Muscle of leg (tissue), 11 donors: ENCODE results near the gene FREM2. TPM values are rescaled to one million over a fixed set of nuclear protein-coding genes. Genes with fewer than 3 reads are reported as not detected.
A peak's percentile ranks its signal among the peaks of the same experiment; 100 is the strongest.

Experiments
- DNase-seq: peaks from one replicate; pipeline ENCODE4 v3.0.0; 2013
- H3K27ac ChIP-seq: one replicate; pipeline ENCODE4 v1.5.1; 2013; ENCODE audit warnings: mild to moderate bottlenecking, low read length, control low read depth
- H3K27me3 ChIP-seq: one replicate; pipeline ENCODE4 v1.6.1; 2013; ENCODE audit warnings: low read length; ENCODE audit not compliant: control insufficient read depth, insufficient read depth
- H3K36me3 ChIP-seq: one replicate; pipeline ENCODE4 v1.6.1; 2013; ENCODE audit warnings: low read length; ENCODE audit not compliant: control insufficient read depth, insufficient read depth
- H3K4me1 ChIP-seq: one replicate; pipeline ENCODE4 v1.6.1; 2013; ENCODE audit warnings: low read length; ENCODE audit not compliant: control insufficient read depth, insufficient read depth
- H3K4me3 ChIP-seq: one replicate; pipeline ENCODE4 v1.5.1; 2013; ENCODE audit warnings: low read length, control low read depth
- H3K9me3 ChIP-seq: replicated peaks from 2 replicates; pipeline ENCODE4 v1.6.1; 2013; ENCODE audit warnings: low read depth, low read length; ENCODE audit not compliant: control insufficient read depth
- WGBS: methylation state at CpG from one replicate; pipeline ENCODE4 v1.1.5; 2013; ENCODE audit warnings: missing lambda C conversion rate; ENCODE audit not compliant: insufficient coverage; 5-methylcytosine and 5-hydroxymethylcytosine counted together
- polyA plus RNA-seq, 8 donors: library from polyadenylated mRNA; unstranded; fragments of 120-200 nt; gene quantifications; one replicate each; pipeline versions ENCODE4 v1.2.1 to v1.2.3, GENCODE V29; 2013; ENCODE audit warnings: inconsistent platforms in 1 of 8, low replicate concordance in 1 of 8; ENCODE audit not compliant: insufficient read length in 8 of 8, insufficient read depth in 1 of 8
- total RNA-seq: library from RNA; stranded (reverse); fragments of 120-200 nt; gene quantifications from one replicate; pipeline ENCODE4 v1.2.4, GENCODE V29; 2013

Gene FREM2
- total and polyA plus RNA-seq, 9 donors = 4.0 to 18.0 (median 8.5) TPM

DNA sequence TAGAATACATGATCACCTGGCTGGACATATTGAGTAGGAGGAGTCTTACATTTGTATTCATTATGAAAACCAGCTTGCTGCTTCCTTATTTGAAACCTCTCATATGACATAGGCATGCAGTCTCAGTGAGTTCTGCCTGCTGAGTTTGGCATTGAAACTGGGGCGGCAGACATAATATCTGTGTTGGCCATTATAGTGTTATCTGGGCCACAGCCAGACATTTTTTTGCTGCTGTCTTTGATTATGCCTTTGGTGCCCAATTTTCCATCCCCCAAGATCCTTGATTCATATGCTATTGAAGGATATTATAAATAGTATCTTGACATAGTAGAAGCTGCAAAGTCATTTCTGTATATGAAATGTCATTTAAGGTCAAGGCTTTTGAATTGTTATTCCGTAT lies 15.8 kb downstream of the FREM2 start:
- no peaks in the 10 kb centered on the region for H3K9me3 ChIP-seq
- H3K4me3 ChIP-seq = no peak overlapping the region
- peaks cover 2% of the 10 kb centered on the region for H3K4me1 ChIP-seq
- no peaks in the 10 kb centered on the region for H3K27me3 ChIP-seq
- no peak overlapping the region for H3K27ac ChIP-seq
- DNase-seq = peak; percentile 28
- WGBS = no CpG with 5 or more reads among the region's 2 CpGs
- H3K36me3 ChIP-seq = no peaks in the 10 kb centered on the region

- no CpG with 5 or more reads among the region's 1 CpG for WGBS
- H3K27ac ChIP-seq = no peak overlapping the region
- DNase-seq = no peak
- H3K9me3 ChIP-seq = no peaks in the 10 kb centered on the region
- H3K4me3 ChIP-seq = no peak overlapping the region
- peaks cover 2% of the 10 kb centered on the region for H3K4me1 ChIP-seq
- no peaks in the 10 kb centered on the region for H3K27me3 ChIP-seq
- no peaks in the 10 kb centered on the region for H3K36me3 ChIP-seq
Observed at GRCh38 chr13:38703255-38703654, 16.4 kb downstream of the FREM2 start.

- H3K27me3 ChIP-seq = no peaks in the 10 kb centered on the region
- no peak overlapping the region for H3K27ac ChIP-seq
- H3K36me3 ChIP-seq = no peaks in the 10 kb centered on the region
- peaks cover 2% of the 10 kb centered on the region for H3K4me1 ChIP-seq
- WGBS = no CpG with 5 or more reads among the region's 5 CpGs
- no peaks in the 10 kb centered on the region for H3K9me3 ChIP-seq
- no peak overlapping the region for H3K4me3 ChIP-seq
- DNase-seq = no peak
Observed at GRCh38 chr13:38705365-38705764, 18.5 kb downstream of the FREM2 start.

- WGBS = 20% methylated on average over 1 of the region's 3 CpGs
- H3K9me3 ChIP-seq = no peaks in the 10 kb centered on the region
- H3K27ac ChIP-seq = no peak overlapping the region
- no peaks in the 10 kb centered on the region for H3K36me3 ChIP-seq
- no peaks in the 10 kb centered on the region for H3K27me3 ChIP-seq
- no peak overlapping the region for H3K4me3 ChIP-seq
- no peak for DNase-seq
- peaks cover 2% of the 10 kb centered on the region for H3K4me1 ChIP-seq
Observed at GRCh38 chr13:38707460-38707859, 20.6 kb downstream of the FREM2 start.

DNA sequence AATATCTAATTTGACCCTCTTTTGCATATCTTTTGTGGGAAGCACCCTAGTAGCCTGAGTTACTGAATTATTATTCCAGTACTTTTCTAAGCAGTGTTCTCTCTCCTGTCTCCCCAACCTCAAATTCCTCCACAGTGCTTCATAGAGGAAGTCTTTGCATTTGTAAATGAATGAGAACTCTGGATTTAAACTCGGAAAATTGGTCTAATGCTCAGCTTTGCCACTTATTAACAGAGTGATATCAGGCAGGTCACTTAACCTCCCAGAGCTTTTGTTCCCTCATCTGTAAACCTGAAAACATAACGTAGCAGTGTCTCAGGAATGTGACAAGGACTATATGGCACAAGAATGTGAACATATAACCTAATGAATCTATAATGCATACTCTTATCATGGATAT lies 26.2 kb downstream of the FREM2 start:
- Histone ChIP-seq H3K9me3 (no peaks in the 10 kb centered on the region), H3K36me3 (no peaks in the 10 kb centered on the region), H3K27ac (no peak overlapping the region), H3K4me1 (no peaks in the 10 kb centered on the region), H3K4me3 (no peak overlapping the region), H3K27me3 (no peaks in the 10 kb centered on the region)
- DNase-seq = no peak
- no CpG with 5 or more reads among the region's 2 CpGs for WGBS

DNA sequence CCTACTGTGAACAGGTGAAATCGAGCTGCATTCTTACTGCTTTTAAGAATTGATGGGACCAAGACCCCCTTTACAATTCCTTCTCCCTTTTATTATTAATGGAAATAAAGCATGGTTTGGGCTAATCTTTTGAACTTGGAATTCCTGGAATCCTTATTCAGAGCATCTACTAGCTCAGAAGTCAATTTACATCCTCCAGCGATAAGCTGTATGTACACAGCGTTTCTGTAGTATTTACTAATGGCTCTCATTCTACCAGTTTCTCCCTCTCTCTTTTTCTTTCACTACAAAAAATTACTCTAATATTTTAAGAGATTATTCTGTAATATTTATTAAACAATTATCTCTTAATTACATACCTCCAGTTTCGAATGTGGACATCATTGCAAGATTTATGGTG lies 31.5 kb downstream of the FREM2 start:
- no peak overlapping the region for H3K27ac ChIP-seq
- WGBS = no CpG with 5 or more reads among the region's 4 CpGs
- DNase-seq = no peak
- H3K27me3 ChIP-seq = no peaks in the 10 kb centered on the region
- H3K4me3 ChIP-seq = no peak overlapping the region
- no peaks in the 10 kb centered on the region for H3K4me1 ChIP-seq
- H3K9me3 ChIP-seq = no peaks in the 10 kb centered on the region
- no peaks in the 10 kb centered on the region for H3K36me3 ChIP-seq

DNA sequence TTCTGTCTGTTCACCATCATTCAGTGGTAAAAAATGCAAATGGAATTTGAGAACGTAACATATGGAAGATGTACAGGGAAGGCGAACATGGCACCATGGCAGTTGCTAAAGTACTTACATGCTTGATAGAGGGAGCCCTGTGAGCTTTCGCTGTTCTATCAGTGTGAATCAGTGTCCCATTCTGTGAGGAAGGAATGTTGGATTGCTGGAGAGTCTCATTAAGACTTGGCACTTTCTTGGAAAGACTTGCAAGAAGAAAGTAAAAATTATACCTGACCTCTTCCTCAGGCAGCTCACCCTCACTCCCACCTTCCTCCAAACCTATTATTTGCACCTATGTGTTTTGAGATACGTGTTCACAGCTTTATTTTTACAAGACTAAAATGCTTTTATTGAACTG lies 43.5 kb downstream of the FREM2 start:
- H3K27me3 ChIP-seq = no peaks in the 10 kb centered on the region
- no peak for DNase-seq
- H3K4me1 ChIP-seq = peaks cover 3% of the 10 kb centered on the region
- no peak overlapping the region for H3K4me3 ChIP-seq
- no peaks in the 10 kb centered on the region for H3K9me3 ChIP-seq
- H3K27ac ChIP-seq = no peak overlapping the region
- H3K36me3 ChIP-seq = no peaks in the 10 kb centered on the region
- 75% methylated on average over 2 of the region's 4 CpGs for WGBS

DNA sequence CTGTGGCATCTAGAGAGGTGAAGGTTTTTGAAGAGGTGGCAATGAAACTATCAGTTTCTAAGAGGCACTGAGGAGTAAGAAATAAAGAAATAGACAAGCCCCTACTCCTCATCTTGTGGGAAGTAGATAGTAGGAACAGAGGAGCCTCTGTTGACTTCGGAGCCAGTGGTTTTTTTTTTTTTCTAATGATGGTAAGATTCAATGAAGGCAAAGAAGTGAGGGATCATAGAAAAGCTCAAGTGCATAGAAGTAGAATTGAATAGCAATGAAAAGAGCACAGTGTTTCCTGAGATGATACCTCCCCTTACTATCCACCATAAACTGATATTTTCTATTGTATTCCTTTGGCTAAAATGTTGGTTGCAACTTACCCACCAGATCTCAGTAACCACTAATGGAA lies 46.3 kb downstream of the FREM2 start:
- no peaks in the 10 kb centered on the region for H3K9me3 ChIP-seq
- H3K4me1 ChIP-seq = no peaks in the 10 kb centered on the region
- H3K27ac ChIP-seq = no peak overlapping the region
- H3K4me3 ChIP-seq = no peak overlapping the region
- DNase-seq = no peak
- WGBS = no CpG with 5 or more reads among the region's 1 CpG
- no peaks in the 10 kb centered on the region for H3K27me3 ChIP-seq
- H3K36me3 ChIP-seq = no peaks in the 10 kb centered on the region

- no peaks in the 10 kb centered on the region for H3K27me3 ChIP-seq
- H3K9me3 ChIP-seq = no peaks in the 10 kb centered on the region
- no peak for DNase-seq
- no peak overlapping the region for H3K27ac ChIP-seq
- H3K4me1 ChIP-seq = no peaks in the 10 kb centered on the region
- no peak overlapping the region for H3K4me3 ChIP-seq
- 71% methylated on average over 1 of the region's 6 CpGs for WGBS
- H3K36me3 ChIP-seq = no peaks in the 10 kb centered on the region
Observed at GRCh38 chr13:38735665-38736440, 49.0 kb downstream of the FREM2 start.

DNA sequence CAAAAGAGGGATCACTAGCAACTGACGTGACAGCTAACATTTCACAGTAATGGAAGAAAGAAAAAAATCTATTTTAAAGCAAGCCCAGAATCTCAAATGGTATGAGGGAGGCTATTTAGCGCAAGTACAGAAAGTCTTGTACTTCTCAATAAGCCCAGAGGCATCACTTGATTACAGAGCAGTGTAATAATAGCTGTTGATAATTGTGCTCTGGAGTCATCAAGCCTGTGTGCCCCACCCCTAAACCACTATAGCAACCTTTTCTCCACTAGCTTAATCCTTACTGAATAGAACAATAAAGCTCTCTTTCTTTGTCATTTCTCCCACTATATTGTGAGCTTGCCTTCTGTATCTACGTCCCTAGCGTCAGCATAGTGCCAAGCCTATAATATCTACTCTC lies 56.6 kb downstream of the FREM2 start:
- H3K36me3 ChIP-seq = no peaks in the 10 kb centered on the region
- H3K27ac ChIP-seq = no peak overlapping the region
- DNase-seq = no peak
- H3K9me3 ChIP-seq = no peaks in the 10 kb centered on the region
- WGBS = no CpG with 5 or more reads among the region's 4 CpGs
- no peaks in the 10 kb centered on the region for H3K27me3 ChIP-seq
- H3K4me3 ChIP-seq = no peak overlapping the region
- H3K4me1 ChIP-seq = no peaks in the 10 kb centered on the region

- H3K9me3 ChIP-seq = no peaks in the 10 kb centered on the region
- H3K4me3 ChIP-seq = no peak overlapping the region
- H3K36me3 ChIP-seq = no peaks in the 10 kb centered on the region
- WGBS = 21% methylated on average over 2 of the region's 5 CpGs
- DNase-seq = no peak
- no peak overlapping the region for H3K27ac ChIP-seq
- H3K4me1 ChIP-seq = no peaks in the 10 kb centered on the region
- no peaks in the 10 kb centered on the region for H3K27me3 ChIP-seq
Observed at GRCh38 chr13:38752686-38753085, 65.8 kb downstream of the FREM2 start.
